Endometrial microvascular endothelial cells (primary cell): ENCODE measurements around the gene NCLN. TPM values are rescaled to one million over a fixed set of nuclear protein-coding genes. Genes with fewer than 3 reads are reported as not detected.
"Not testable (repeated sequence)": the region's sequence is repeated elsewhere in the genome, so short reads cannot be mapped to it uniquely, and the experiment has no call there.

Experiments used
- in situ Hi-C: cut with HindIII; loops from 2 replicates; pipeline ENCODE4 v1.10.0; 2017; ENCODE audit warnings: low sequenced_read_pairs, low pct_unique_long_range_greater_than_20kb; ENCODE audit errors: inconsistent ontology term
- total RNA-seq: library from RNA; depleted of rRNA; stranded (reverse); fragments of >200 nt; gene quantifications from one replicate; pipeline ENCODE4 v1.2.3, GENCODE V29; 2015; ENCODE audit errors: inconsistent ontology term

The NCLN gene
- total RNA-seq, 1 donor from 2014 or later, result 125 TPM

GRCh38 chr19:3193256-3194105 is 7.8 kb downstream of the NCLN start:
- in situ Hi-C loops, result no loop called here

- in situ Hi-C loops, result no loop called here
These were observed 8.7 kb downstream of the NCLN start for GRCh38 chr19:3194106-3195087.

- in situ Hi-C loops, result no loop called here
These were observed 10.6 kb downstream of the NCLN start for GRCh38 chr19:3196064-3196932.

DNA sequence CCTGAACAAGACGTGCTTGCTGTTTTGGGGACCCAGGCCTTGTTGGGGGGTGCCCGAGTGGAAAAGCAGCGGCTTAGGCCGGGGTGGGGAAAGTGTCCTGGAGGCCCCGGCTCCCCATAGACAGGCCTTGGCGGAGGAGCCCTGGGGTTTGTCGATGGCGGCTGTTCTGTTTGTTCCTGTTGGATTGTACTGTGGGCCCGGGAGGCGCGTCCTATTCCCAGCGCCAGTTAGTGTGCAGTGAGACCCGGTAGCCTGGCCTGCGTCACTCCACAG is 11.1 kb downstream of the NCLN start:
- in situ Hi-C loops, result no loop called here

GRCh38 chr19:3198901-3199700 is 13.4 kb downstream of the NCLN start:
- in situ Hi-C loops, result no loop called here

GRCh38 chr19:3201072-3201700 is 15.5 kb downstream of the NCLN start:
- in situ Hi-C loops, result no loop called here

- in situ Hi-C loops, result no loop called here
These were observed 16.2 kb downstream of the NCLN start for GRCh38 chr19:3201911-3202310.

DNA sequence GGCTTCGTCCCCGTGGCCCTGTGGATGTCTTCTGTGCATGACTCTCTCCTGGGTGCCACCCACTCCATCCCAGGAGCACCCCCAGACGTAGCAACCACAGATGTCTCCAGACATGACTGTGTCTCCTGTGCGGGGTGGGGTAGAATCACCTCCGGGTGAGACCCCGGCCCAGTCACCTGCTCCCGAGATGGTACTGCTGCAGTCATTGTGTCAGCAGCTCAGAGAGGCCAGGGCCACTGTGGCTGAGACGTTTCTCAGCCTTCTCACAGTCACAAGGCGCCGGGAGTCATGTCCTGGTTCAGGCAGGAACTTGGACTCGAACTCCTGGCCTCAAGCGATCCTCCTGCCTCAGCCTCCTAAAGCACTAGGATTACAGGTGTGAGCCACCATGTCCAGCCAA is 16.6 kb downstream of the NCLN start:
- in situ Hi-C loops, result no loop called here

- in situ Hi-C loops, result not testable (repeated sequence)
These were observed 17.2 kb downstream of the NCLN start for GRCh38 chr19:3202895-3203294.

DNA sequence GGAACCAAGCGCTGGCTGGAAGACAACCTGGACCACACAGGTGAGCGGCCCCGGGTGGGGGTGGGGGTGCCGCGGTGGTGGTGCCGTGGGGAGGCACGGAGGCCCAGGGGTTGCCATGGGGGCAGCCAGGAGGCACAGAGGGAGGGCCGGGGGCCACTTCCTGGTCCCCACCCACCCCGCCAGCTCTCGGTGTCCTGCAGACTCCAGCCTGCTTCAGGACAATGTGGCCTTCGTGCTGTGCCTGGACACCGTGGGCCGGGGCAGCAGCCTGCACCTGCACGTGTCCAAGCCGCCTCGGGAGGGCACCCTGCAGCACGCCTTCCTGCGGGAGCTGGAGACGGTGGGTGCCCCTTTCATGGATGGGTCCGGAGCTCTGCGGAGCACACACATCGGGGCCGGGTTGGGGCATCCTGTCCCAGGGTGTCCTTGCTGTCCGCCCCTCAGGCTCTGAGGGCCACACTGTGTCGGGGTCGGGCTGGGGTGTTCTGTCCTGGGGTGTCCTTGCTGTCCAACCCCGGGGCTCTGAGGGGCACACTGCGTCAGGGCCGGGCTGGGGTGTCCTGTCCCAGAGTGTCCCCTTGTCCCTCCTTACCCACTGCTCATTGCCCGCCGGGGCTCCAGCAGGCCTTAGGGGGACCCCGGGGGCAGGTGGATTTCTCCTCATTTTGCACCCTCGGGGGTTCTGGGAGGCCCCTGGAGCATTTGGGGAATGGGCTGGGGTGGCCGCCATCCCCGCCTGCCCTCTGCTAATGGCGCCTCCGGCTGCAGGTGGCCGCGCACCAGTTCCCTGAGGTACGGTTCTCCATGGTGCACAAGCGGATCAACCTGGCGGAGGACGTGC is 18.3 kb downstream of the NCLN start:
- in situ Hi-C loops, result no loop called here

DNA sequence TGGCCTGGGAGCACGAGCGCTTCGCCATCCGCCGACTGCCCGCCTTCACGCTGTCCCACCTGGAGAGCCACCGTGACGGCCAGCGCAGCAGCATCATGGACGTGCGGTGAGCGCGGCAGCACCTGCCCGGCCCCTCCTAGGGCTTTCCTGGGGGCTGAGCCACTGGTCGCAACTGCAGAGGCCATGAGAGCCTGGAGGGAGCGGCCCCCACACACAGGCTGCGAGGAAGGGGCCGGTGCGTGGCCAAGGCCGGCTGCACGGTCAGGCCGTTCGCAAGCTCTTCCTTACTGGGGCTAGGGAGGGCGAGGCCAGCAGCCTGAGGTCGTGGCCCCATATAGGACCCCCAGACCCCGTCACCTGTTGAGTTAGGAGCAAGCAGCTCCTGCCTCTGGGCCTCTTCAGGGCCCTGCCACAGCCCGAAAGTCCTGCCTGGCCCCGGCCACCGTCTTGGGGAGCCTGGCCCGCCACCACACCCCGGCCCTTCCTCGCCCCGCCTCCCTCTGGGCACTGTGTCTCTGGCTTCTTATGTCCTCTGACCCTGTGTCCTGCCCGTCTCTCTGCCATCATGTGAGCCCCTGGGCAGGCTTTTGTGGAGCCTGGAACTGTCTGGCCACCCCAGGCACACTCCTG is 19.0 kb downstream of the NCLN start:
- in situ Hi-C loops, result no loop called here

- in situ Hi-C loops, result no loop called here
These were observed 20.7 kb downstream of the NCLN start for GRCh38 chr19:3206216-3206953.

- in situ Hi-C loops, result no loop called here
These were observed 21.9 kb downstream of the NCLN start for GRCh38 chr19:3207461-3208242.

GRCh38 chr19:3208317-3209207 is 22.8 kb downstream of the NCLN start:
- in situ Hi-C loops, result no loop called here
